Pancreas (tissue), 10 donors: ENCODE measurements around the gene ROR2. TPM values are rescaled to one million over a fixed set of nuclear protein-coding genes. Genes with fewer than 3 reads are reported as not detected.

Experiments used
- ATAC-seq, 4 donors: fragments of 200-7000 bp; cut with Tn5 transposase; one replicate each; pipeline versions ENCODE4 v1.8.0 to v1.9.1; 2020; ENCODE audit warnings: mild to moderate bottlenecking in 4 of 4, moderate library complexity in 4 of 4
- DNase-seq, 6 donors: peaks; one replicate each; pipeline ENCODE4 v3.0.0-alpha.2; 2020
- FAIRE-seq: peaks from 2 replicates; lab custom pipeline; 2012; peaks lifted over from hg19 to GRCh38; lab: Jason Lieb, UNC
- H3K27ac ChIP-seq, 4 donors: fragments of 200-600 bp; sonication (generic); 1 replicate in 3 of 4; 2 replicates in 1 of 4; pipeline versions ENCODE4 v1.5.0 to v1.8.0; 2020
- H3K27me3 ChIP-seq, 4 donors: fragments of 200-600 bp; one replicate each; pipeline ENCODE4 v1.8.0; 2021
- H3K36me3 ChIP-seq, 3 donors: fragments of 200-600 bp; sonication (generic) in 1 of 3; one replicate each; pipeline versions ENCODE4 v1.5.0 to v1.8.0; 2020 to 2021
- H3K4me1 ChIP-seq, 3 donors: fragments of 200-600 bp; one replicate each; pipeline ENCODE4 v1.8.0; 2021
- H3K4me3 ChIP-seq, 4 donors: fragments of 200-600 bp; sonication (generic) in 2 of 4; one replicate each; pipeline versions ENCODE4 v1.5.0 to v1.8.0; 2020 to 2021
- H3K9me3 ChIP-seq, 4 donors: fragments of 200-600 bp; one replicate each; pipeline ENCODE4 v1.8.0; 2021
- CTCF ChIP-seq, 4 donors: fragments of 200-600 bp; sonication (generic) in 3 of 4; IDR thresholded peaks; one replicate each; pipeline versions ENCODE4 v1.5.0 to v1.8.0; 2021; ENCODE audit warnings: antibody characterized with exemption in 4 of 4
- WGBS, 2 donors: extraction: QIAGEN DNeasy Blood & Tissue Kit; methylation state at CpG; one replicate each; pipeline ENCODE4 v1.1.7; 2013; 5-methylcytosine and 5-hydroxymethylcytosine counted together
- intact Hi-C, 3 donors: fragments of 100-400 bp; cut with DNase I; formaldehyde crosslinking; loops; one replicate each; pipeline versions ENCODE4 v1.11.1 to v1.14.2; 2022
- polyA plus RNA-seq, 2 donors: library from polyadenylated mRNA; stranded (reverse); fragments of 200-250 nt; gene quantifications; one replicate each; pipeline ENCODE4 v1.2.3, GENCODE V29; 2013
- total RNA-seq, 6 donors: library from RNA; stranded (reverse); fragmentation: NEBNext Ultra II Directional in 4 of 6; extraction: Animal tissue kit (Norgen Biotek cat#: 25700) in 4 of 6; gene quantifications; one replicate each; pipeline versions ENCODE4 v1.2.1 to v1.2.4, GENCODE V29; 2021 to 2023
- donor health status: healthy with polysubstance abuse.
- donor health status: DM: no; HTN: no; CAD: no; lungs with moderate emphysema.
- donor health status: DM: no; HTN: no; CAD: no.
- donor health status: control.
- donor health status: control.
- donor health status: Bipolar disorder and iron deficiency.
- donor health status: DM: yes; HTN: yes; CAD: no.
- donor health status: DM: no; HTN: no; CAD: no.
- donor health status: DM: no; HTN: no; CAD: no.
- donor health status: DM: yes; HTN: yes; CAD: no.

ROR2 gene
- total and polyA plus RNA-seq, 8 donors, result 0.67 to 6.3 (median 1.2) TPM

GRCh38 chr9:91790917-91791316 is 159.1 kb downstream of the ROR2 start:
- FAIRE-seq (no peak), ATAC-seq (no peak), DNase-seq (no peak)
- no peak for TF ChIP-seq CTCF (IDR thresholded peaks at IDR 0.05)
- no peaks in the 10 kb centered on the region for H3K36me3 ChIP-seq
- H3K4me1 ChIP-seq, result no peaks in the 10 kb centered on the region
- H3K4me3 ChIP-seq, result no peak overlapping the region
- H3K27me3 ChIP-seq, result no peaks in the 10 kb centered on the region
- no peak overlapping the region for H3K27ac ChIP-seq
- no peaks in the 10 kb centered on the region for H3K9me3 ChIP-seq
- intact Hi-C loops, result no loop called here
- WGBS, 2 donors, result 57 to 67% methylated on average over 4 of the region's 4 CpGs

- Histone ChIP-seq H3K4me1 (no peaks in the 10 kb centered on the region), H3K27me3 (no peaks in the 10 kb centered on the region), H3K27ac (no peak overlapping the region), H3K4me3 (no peak overlapping the region), H3K9me3 (no peaks in the 10 kb centered on the region), H3K36me3 (no peaks in the 10 kb centered on the region)
- intact Hi-C loops, result no loop called here
- WGBS, 2 donors, result 77 to 88% methylated on average over 3 of the region's 3 CpGs
- ATAC-seq, result no peak
- no peak for DNase-seq
- no peak for FAIRE-seq
- no peak for TF ChIP-seq CTCF (IDR thresholded peaks at IDR 0.05)
Measured at GRCh38 chr9:91789941-91790340, 160.1 kb downstream of the ROR2 start.

DNA sequence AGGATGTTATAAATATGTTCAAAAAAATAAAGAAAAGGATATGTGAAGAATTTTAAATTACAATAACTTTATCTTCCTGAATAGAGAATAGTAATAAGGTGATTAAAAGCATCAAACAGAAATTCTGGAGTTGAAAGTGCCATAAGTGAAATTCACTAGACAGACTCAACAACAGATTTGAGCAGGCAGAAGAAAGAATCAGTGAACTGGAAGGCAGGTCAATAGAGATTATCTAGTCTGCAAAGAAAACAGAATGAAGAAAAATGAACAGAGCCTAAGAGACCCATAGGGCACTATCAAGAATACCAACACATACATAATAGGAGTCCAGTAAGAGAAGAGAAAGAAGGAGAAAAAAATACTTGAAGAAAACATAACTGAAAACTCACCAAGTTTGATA is 162.1 kb downstream of the ROR2 start:
- TF ChIP-seq CTCF (IDR thresholded peaks at IDR 0.05), result no peak
- Histone ChIP-seq H3K4me1 (no peaks in the 10 kb centered on the region), H3K27ac (no peak overlapping the region), H3K27me3 (no peaks in the 10 kb centered on the region), H3K36me3 (no peaks in the 10 kb centered on the region), H3K4me3 (no peak overlapping the region), H3K9me3 (no peaks in the 10 kb centered on the region)
- DNase-seq, result no peak
- intact Hi-C loops, result no loop called here
- no peak for ATAC-seq
- FAIRE-seq, result no peak

DNA sequence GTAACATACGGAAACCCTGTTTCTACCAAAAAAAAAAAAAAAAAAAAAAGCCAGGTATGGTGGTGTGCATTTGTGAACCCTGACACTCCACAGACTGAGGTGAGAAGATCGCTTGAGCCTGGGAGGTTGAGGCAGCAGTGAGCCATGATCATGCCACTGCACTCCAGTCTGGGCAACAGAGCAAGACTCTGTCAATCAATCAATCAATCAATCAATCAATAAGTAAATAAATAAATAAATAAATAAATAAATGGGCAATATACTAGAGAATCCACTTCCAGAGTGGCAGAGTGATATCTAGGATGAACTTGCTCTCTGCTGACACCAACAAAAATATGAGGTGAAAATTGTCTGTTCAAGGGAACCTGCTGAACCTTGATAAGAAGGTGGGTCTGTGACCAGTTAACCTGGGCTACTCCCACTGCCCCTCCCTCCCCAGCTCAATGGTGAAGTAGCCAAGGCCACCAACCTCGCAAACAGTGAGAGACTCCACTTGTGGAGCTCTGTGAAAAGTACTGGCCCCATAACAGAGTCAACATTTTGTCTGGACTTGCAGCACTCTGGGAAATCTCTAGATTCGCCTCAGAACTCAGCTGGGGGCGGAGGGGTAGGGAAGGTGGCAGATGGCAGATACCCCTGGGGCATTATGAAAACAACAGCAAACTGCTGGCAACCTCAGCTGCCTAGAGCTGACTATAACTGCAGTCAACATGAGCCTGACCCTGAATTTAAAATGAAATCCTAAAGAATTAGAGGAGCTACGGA is 163.7 kb downstream of the ROR2 start:
- no peaks in the 10 kb centered on the region for H3K4me1 ChIP-seq
- H3K9me3 ChIP-seq, result no peaks in the 10 kb centered on the region
- intact Hi-C loops, result no loop called here
- ATAC-seq (peak in 2 of 4 donors; percentile 33 to 48), DNase-seq (no peak), FAIRE-seq (no peak)
- no peak overlapping the region for H3K27ac ChIP-seq
- no peak for TF ChIP-seq CTCF (IDR thresholded peaks at IDR 0.05)
- WGBS, 2 donors, result 68 to 69% methylated on average over 6 of the region's 6 CpGs
- no peak overlapping the region for H3K4me3 ChIP-seq
- H3K36me3 ChIP-seq, result no peaks in the 10 kb centered on the region
- H3K27me3 ChIP-seq, result no peaks in the 10 kb centered on the region

GRCh38 chr9:91785447-91785842 is 164.6 kb downstream of the ROR2 start:
- DNase-seq (no peak), ATAC-seq (no peak), FAIRE-seq (no peak)
- Histone ChIP-seq H3K9me3 (no peaks in the 10 kb centered on the region), H3K27me3 (no peaks in the 10 kb centered on the region), H3K4me3 (no peak overlapping the region), H3K4me1 (no peaks in the 10 kb centered on the region), H3K27ac (no peak overlapping the region), H3K36me3 (no peaks in the 10 kb centered on the region)
- 67 to 82% methylated on average over 5 of the region's 5 CpGs for WGBS, 2 donors
- intact Hi-C loops, result no loop called here
- TF ChIP-seq CTCF (IDR thresholded peaks at IDR 0.05), result no peak
